GM12892 (cell line): Measurements from ENCODE around the gene PARL.

ENCODE experiments used
- POLR2A ChIP-seq: IDR thresholded peaks from 2 replicates; pipeline ENCODE4 v1.6.1; 2011; ENCODE audit warnings: low read depth, low read length, control low read depth
- POLR2AphosphoS5 ChIP-seq: IDR thresholded peaks from 2 replicates; pipeline ENCODE4 v1.6.1; 2011; ENCODE audit warnings: low read depth, low read length, control low read depth
- TAF1 ChIP-seq: IDR thresholded peaks from 2 replicates; pipeline ENCODE4 v1.6.1; 2011; ENCODE audit warnings: low read depth, mild to moderate bottlenecking, control low read depth, low read length, borderline replicate concordance

DNA sequence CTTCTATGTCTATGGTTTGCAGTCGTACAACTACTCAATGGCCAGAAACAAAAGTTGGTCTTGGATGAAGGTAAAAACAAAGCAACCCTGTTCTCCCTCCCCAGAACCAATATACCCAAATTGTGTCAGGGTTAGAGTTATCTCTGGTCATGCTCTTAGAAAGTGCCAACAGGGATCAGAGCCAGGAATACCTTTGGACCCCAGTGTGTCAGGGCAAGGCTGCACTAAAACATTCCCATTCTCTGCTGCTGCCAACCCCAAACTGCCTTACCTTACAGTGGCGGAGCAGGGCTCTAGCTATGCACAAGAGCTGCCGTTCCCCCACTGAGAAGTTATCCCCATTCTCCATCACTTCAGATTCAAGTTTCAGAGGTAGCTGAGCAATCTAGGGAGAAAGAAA is 42.4 kb upstream of the PARL start:
- TF ChIP-seq TAF1 (no peak), POLR2A (no peak), POLR2AphosphoS5 (no peak)
